Measurements from ENCODE around the gene ADAMTS17. TPM values are rescaled to one million over a fixed set of nuclear protein-coding genes. Genes with fewer than 3 reads are reported as not detected.

The ADAMTS17 gene, protein sequence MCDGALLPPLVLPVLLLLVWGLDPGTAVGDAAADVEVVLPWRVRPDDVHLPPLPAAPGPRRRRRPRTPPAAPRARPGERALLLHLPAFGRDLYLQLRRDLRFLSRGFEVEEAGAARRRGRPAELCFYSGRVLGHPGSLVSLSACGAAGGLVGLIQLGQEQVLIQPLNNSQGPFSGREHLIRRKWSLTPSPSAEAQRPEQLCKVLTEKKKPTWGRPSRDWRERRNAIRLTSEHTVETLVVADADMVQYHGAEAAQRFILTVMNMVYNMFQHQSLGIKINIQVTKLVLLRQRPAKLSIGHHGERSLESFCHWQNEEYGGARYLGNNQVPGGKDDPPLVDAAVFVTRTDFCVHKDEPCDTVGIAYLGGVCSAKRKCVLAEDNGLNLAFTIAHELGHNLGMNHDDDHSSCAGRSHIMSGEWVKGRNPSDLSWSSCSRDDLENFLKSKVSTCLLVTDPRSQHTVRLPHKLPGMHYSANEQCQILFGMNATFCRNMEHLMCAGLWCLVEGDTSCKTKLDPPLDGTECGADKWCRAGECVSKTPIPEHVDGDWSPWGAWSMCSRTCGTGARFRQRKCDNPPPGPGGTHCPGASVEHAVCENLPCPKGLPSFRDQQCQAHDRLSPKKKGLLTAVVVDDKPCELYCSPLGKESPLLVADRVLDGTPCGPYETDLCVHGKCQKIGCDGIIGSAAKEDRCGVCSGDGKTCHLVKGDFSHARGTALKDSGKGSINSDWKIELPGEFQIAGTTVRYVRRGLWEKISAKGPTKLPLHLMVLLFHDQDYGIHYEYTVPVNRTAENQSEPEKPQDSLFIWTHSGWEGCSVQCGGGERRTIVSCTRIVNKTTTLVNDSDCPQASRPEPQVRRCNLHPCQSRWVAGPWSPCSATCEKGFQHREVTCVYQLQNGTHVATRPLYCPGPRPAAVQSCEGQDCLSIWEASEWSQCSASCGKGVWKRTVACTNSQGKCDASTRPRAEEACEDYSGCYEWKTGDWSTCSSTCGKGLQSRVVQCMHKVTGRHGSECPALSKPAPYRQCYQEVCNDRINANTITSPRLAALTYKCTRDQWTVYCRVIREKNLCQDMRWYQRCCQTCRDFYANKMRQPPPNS
- total RNA-seq: 1 to 10 TPM; 1.2 to 1.9 TPM
- polyA plus RNA-seq: 2.3 TPM

DNA sequence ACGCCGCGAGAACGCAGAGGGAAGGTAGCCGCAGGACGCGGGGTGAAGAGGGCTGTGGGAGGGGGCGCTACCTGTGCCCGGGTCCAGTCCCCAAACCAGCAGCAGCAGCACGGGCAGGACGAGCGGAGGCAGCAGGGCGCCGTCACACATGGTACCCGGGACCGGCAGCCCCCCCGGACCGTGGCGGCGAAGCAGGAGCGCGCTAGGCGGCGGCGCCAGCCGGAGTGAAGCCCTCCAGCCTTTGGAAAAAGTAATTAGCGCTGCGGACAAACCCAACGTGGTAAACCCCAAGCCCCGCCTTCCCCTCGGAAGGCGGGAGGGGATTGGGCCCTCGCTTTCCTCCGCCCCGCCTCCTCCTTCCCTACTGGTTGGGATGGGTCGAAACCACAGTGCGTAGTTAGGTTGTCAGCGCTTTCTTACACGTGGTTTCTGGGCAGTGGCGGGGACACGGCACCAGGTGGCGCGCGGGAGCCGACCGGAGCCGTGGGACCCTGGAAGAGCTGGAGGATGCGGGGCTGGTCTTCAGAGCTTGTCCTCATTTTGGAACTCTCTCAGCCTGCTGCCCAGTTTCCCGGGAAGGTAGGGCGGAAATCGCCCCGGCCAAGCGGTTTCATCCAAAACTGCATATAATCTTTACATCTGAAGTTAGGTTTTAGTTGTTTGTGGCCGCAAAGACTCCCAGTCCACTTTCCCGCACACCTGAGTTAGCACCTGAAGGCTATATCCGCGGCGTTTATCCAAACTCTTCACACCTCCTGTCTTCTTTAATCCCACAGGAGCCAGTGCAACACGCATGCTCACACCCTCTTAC is at the start of gene ADAMTS17:
TSS of gene ADAMTS17 (minus strand) at position 226 of the 811 bp plus-strand sequence. CDS start at position 150, 76 bp downstream.
- no peaks in the 10 kb centered on the region for H3K36me3 ChIP-seq (ENCODE audit: insufficient read depth, low read length)
- Mint-ChIP-seq H3K27me3 (peaks cover 0 to 5% of the 10 kb centered on the region in 2 donors), H3K9me3 (no peaks in the 10 kb centered on the region), H3K27ac (peak within 1 kb of the TSS in 6 of 8 donors; percentile 23 to 93 (median 71)), H3K4me1 (peaks cover 13 to 30% (median 21%) of the 10 kb centered on the region in 3 donors), H3K4me3 (peak within 1 kb of the TSS; percentile 67 to 91 (median 77)), H3K36me3 (no peaks in the 10 kb centered on the region)
- DNase-seq: peak; percentile 91 to 96 (median 94)
- peak within 1 kb of the TSS; percentile 67 for H3K4me3 ChIP-seq (ENCODE audit: low read length)
- POLR2A ChIA-PET: no interaction called here
- H3K27ac ChIP-seq (ENCODE audit: low read depth, low read length): peak within 1 kb of the TSS; percentile 43
- CTCF ChIA-PET: interaction anchor here (0.6 to 7.0 kb wide), 13 partner anchors 7 to 413 kb away, joined by 3 to 115 read pairs (median 5); partner anchors contain the start of genes ASB7 and LINS1
- no peaks in the 10 kb centered on the region for H3K27me3 ChIP-seq (ENCODE audit: insufficient read depth, low read length, poor library complexity, severe bottlenecking)
- peaks cover 9% of the 10 kb centered on the region for H3K4me1 ChIP-seq (ENCODE audit: insufficient read depth, low read length)
- H3K9me3 ChIP-seq (ENCODE audit: low read length): no peaks in the 10 kb centered on the region

- CTCF ChIA-PET: interaction anchor here (1.4 to 2.1 kb wide), 2 partner anchors 35 to 46 kb away, joined by 4 read pairs; no protein-coding TSS in a partner anchor
- H3K4me1 Mint-ChIP-seq: no peaks in the 10 kb centered on the region
- POLR2A ChIA-PET: no interaction called here
- no peak for DNase-seq
- Histone ChIP-seq H3K9me3 (ENCODE audit: low read length) (no peaks in the 10 kb centered on the region), H3K36me3 (ENCODE audit: insufficient read depth, low read length) (no peaks in the 10 kb centered on the region), H3K4me1 (ENCODE audit: insufficient read depth, low read length) (no peaks in the 10 kb centered on the region), H3K27ac (ENCODE audit: low read depth, low read length) (no peak overlapping the region), H3K4me3 (ENCODE audit: low read length) (no peak overlapping the region), H3K27me3 (ENCODE audit: insufficient read depth, low read length, poor library complexity, severe bottlenecking) (no peaks in the 10 kb centered on the region)
- peaks cover 7 to 30% of the 10 kb centered on the region in 2 donors for H3K27me3 Mint-ChIP-seq
- H3K9me3 Mint-ChIP-seq: peaks cover 11 to 18% (median 14%) of the 10 kb centered on the region in 5 donors
- H3K4me3 Mint-ChIP-seq: no peak overlapping the region
- peaks cover 0 to 28% (median 0%) of the 10 kb centered on the region in 3 donors for H3K36me3 Mint-ChIP-seq
- no peak overlapping the region for H3K27ac Mint-ChIP-seq
Measured at GRCh38 chr15:100385300-100386050, 43.7 kb upstream of the ADAMTS17 start.

DNA sequence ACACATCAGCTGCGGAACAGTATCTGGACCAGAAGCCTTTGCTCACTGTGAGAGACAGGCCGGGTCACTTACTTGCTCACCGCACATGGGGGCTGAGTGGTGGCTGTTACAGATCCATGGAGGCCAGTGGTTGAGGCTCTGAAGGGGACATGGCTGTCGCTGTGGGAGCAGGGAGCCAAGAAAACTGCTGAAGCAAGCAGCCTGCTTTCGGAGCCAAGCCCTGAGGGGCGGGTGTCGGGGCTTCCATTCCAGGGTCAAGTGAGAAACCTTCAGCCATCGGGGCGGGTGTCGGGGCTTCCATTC is 42.3 kb upstream of the ADAMTS17 start:
- peaks cover 0 to 28% (median 0%) of the 10 kb centered on the region in 3 donors for H3K36me3 Mint-ChIP-seq
- H3K27ac Mint-ChIP-seq: no peak overlapping the region
- no peaks in the 10 kb centered on the region for H3K4me1 Mint-ChIP-seq
- no peaks in the 10 kb centered on the region for H3K4me1 ChIP-seq (ENCODE audit: insufficient read depth, low read length)
- no peak overlapping the region for H3K27ac ChIP-seq (ENCODE audit: low read depth, low read length)
- no peaks in the 10 kb centered on the region for H3K36me3 ChIP-seq (ENCODE audit: insufficient read depth, low read length)
- peaks cover 10 to 38% of the 10 kb centered on the region in 2 donors for H3K27me3 Mint-ChIP-seq
- POLR2A ChIA-PET: no interaction called here
- H3K4me3 ChIP-seq (ENCODE audit: low read length): no peak overlapping the region
- H3K27me3 ChIP-seq (ENCODE audit: insufficient read depth, low read length, poor library complexity, severe bottlenecking): no peaks in the 10 kb centered on the region
- no peaks in the 10 kb centered on the region for H3K9me3 ChIP-seq (ENCODE audit: low read length)
- CTCF ChIA-PET: interaction anchor here (0.9 to 2.1 kb wide), 4 partner anchors 42 to 455 kb away, joined by 3 to 9 read pairs (median 4); partner anchors contain the start of gene ADAMTS17
- peaks cover 13 to 18% (median 15%) of the 10 kb centered on the region in 5 donors for H3K9me3 Mint-ChIP-seq
- H3K4me3 Mint-ChIP-seq: no peak overlapping the region
- DNase-seq: no peak

GRCh38 chr15:100383302-100384107 is 41.7 kb upstream of the ADAMTS17 start:
- DNase-seq: peak in 4 of 5 donors; percentile 3 to 49 (median 13)

GRCh38 chr15:100373942-100374341 is 32.2 kb upstream of the ADAMTS17 start:
- CTCF ChIA-PET: no interaction called here
- H3K4me1 ChIP-seq (ENCODE audit: insufficient read depth, low read length): no peaks in the 10 kb centered on the region
- no peak overlapping the region for H3K27ac ChIP-seq (ENCODE audit: low read depth, low read length)
- POLR2A ChIA-PET: no interaction called here
- H3K4me1 Mint-ChIP-seq: peaks cover 2 to 12% (median 12%) of the 10 kb centered on the region in 3 donors
- peaks cover 10 to 20% (median 14%) of the 10 kb centered on the region in 5 donors for H3K9me3 Mint-ChIP-seq
- no peaks in the 10 kb centered on the region for H3K9me3 ChIP-seq (ENCODE audit: low read length)
- no peak overlapping the region for H3K27ac Mint-ChIP-seq
- peak overlapping the region in 2 of 7 donors; percentile 10 to 13 for H3K4me3 Mint-ChIP-seq
- no peak overlapping the region for H3K4me3 ChIP-seq (ENCODE audit: low read length)
- H3K27me3 Mint-ChIP-seq: peaks cover 29 to 55% of the 10 kb centered on the region in 2 donors
- DNase-seq: no peak
- H3K36me3 Mint-ChIP-seq: no peaks in the 10 kb centered on the region
- H3K27me3 ChIP-seq (ENCODE audit: insufficient read depth, low read length, poor library complexity, severe bottlenecking): peaks cover 5% of the 10 kb centered on the region
- no peaks in the 10 kb centered on the region for H3K36me3 ChIP-seq (ENCODE audit: insufficient read depth, low read length)

More at GRCh38 chr15:100383302-100384107, 41.7 kb upstream of the ADAMTS17 start:
- no peaks in the 10 kb centered on the region for H3K27me3 ChIP-seq (ENCODE audit: insufficient read depth, low read length, poor library complexity, severe bottlenecking)
- no peak overlapping the region for H3K27ac Mint-ChIP-seq
- H3K36me3 Mint-ChIP-seq: peaks cover 0 to 25% (median 0%) of the 10 kb centered on the region in 3 donors
- H3K27ac ChIP-seq (ENCODE audit: low read depth, low read length): no peak overlapping the region
- H3K4me3 ChIP-seq (ENCODE audit: low read length): no peak overlapping the region
- POLR2A ChIA-PET: no interaction called here
- H3K9me3 ChIP-seq (ENCODE audit: low read length): no peaks in the 10 kb centered on the region
- no peaks in the 10 kb centered on the region for H3K4me1 Mint-ChIP-seq
- peaks cover 13 to 17% (median 14%) of the 10 kb centered on the region in 5 donors for H3K9me3 Mint-ChIP-seq
- no peak overlapping the region for H3K4me3 Mint-ChIP-seq
- no peaks in the 10 kb centered on the region for H3K4me1 ChIP-seq (ENCODE audit: insufficient read depth, low read length)
- no peaks in the 10 kb centered on the region for H3K36me3 ChIP-seq (ENCODE audit: insufficient read depth, low read length)
- CTCF ChIA-PET: interaction anchor here (0.9 to 2.1 kb wide), 4 partner anchors 41 to 455 kb away, joined by 3 to 9 read pairs (median 4); partner anchors contain the start of gene ADAMTS17
- peaks cover 10 to 36% of the 10 kb centered on the region in 2 donors for H3K27me3 Mint-ChIP-seq

DNA sequence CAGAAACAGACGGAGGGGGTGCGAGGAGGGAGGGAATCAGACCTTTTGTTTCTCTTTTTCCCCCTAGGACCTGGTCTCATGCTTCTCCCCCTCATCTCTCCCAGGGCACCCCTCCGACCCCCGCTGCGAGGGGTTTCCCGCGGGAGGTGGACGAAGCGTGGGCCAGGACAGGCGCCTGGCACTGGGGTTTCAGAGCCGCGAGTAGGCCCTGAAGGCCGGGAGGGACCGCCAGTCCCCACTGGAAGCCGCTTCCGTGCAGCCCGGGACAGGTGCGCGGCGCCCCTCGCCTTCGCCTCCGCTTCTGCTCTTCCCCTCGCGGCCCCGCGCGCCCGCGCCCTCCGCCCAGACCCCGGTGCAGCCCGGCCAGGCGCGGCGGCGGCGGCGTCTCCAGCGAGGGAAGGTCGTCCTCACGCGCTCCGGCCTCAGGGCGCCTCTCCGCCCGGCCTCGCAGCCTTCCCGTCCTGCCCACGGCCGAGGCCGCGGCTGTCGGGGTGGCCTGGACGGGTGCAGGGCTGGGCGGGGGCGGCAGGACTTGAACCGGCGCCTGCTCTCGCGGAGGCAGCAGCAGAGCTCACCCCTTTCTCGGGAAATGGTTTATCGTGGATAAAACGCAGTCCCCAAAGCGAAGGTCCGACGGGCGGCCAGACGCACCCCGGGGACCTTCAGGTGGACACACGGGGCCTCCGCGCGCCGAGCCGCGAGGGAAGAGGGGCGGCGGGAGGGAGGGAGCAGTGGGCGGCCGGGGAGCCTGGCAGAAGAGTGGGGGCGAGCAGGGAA is 31.5 kb upstream of the ADAMTS17 start:
- Histone ChIP-seq H3K27me3 (ENCODE audit: insufficient read depth, low read length, poor library complexity, severe bottlenecking) (peaks cover 5% of the 10 kb centered on the region), H3K4me3 (ENCODE audit: low read length) (no peak overlapping the region), H3K4me1 (ENCODE audit: insufficient read depth, low read length) (no peaks in the 10 kb centered on the region), H3K36me3 (ENCODE audit: insufficient read depth, low read length) (no peaks in the 10 kb centered on the region), H3K27ac (ENCODE audit: low read depth, low read length) (no peak overlapping the region), H3K9me3 (ENCODE audit: low read length) (no peaks in the 10 kb centered on the region)
- H3K36me3 Mint-ChIP-seq: no peaks in the 10 kb centered on the region
- H3K9me3 Mint-ChIP-seq: peaks cover 10 to 20% (median 14%) of the 10 kb centered on the region in 5 donors
- no peak overlapping the region for H3K27ac Mint-ChIP-seq
- CTCF ChIA-PET: no interaction called here
- POLR2A ChIA-PET: interaction anchor here (0.6 kb wide), 1 partner anchor 22 kb away, joined by 3 read pairs; no protein-coding TSS in a partner anchor
- peaks cover 29 to 54% of the 10 kb centered on the region in 2 donors for H3K27me3 Mint-ChIP-seq
- peak overlapping the region in 2 of 7 donors; percentile 5 to 27 for H3K4me3 Mint-ChIP-seq
- DNase-seq: peak in 1 of 5 donors; percentile 2
- H3K4me1 Mint-ChIP-seq: peaks cover 2 to 12% (median 12%) of the 10 kb centered on the region in 3 donors
